Measurements from ENCODE around the gene TRPV4.

DNA sequence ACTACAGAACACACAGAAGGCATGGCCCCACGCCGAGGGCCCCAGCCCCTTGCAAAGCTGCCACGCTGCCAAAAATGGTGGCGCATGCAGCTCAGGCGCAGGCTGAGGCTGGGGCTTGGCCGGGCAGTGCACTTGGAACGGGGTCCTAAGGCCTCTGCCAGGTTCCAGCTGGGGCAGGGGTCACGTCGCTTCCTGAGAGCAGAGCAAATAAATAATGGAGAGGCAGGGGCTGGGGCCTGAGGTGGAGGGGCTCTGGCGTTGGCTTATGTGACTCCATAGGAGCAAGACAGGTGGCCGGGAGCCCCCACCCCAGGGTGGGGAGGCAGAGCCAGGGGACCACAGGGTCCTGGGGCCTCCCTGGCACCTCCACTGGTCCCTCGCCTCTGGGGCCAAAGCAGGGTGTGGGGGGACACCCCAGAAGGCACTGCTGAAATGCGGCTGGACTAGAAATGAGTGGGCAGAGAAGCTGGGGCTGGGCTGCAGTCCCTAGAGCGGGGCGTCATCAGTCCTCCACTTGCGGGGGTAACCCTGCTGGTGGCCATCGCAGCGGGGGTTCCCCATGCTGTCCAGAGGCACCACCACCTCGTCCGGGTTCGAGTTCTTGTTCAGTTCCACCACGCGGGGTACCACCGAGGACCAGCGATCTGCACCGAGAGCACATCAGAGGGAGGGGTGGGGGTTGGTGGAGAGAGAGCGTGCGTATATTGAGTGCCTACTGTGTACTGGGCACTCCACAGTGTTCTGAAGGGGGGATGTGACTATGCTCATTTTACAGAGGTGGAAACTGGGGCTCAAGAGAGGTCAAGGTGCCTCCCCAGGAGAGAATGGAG lies 49.8 kb downstream of the TRPV4 start:
- TF ChIP-seq, protein P1, sequence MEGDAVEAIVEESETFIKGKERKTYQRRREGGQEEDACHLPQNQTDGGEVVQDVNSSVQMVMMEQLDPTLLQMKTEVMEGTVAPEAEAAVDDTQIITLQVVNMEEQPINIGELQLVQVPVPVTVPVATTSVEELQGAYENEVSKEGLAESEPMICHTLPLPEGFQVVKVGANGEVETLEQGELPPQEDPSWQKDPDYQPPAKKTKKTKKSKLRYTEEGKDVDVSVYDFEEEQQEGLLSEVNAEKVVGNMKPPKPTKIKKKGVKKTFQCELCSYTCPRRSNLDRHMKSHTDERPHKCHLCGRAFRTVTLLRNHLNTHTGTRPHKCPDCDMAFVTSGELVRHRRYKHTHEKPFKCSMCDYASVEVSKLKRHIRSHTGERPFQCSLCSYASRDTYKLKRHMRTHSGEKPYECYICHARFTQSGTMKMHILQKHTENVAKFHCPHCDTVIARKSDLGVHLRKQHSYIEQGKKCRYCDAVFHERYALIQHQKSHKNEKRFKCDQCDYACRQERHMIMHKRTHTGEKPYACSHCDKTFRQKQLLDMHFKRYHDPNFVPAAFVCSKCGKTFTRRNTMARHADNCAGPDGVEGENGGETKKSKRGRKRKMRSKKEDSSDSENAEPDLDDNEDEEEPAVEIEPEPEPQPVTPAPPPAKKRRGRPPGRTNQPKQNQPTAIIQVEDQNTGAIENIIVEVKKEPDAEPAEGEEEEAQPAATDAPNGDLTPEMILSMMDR (IDR thresholded peaks at IDR 0.05), result no peak
- TF ChIP-seq EZH2phosphoT487 (IDR thresholded peaks at IDR 0.05) (no peak), EZH2 (IDR thresholded peaks at IDR 0.05) (no peak)

Measured in neural progenitor cell (in vitro differentiated cells).